Activated CD4-positive, CD25-positive, alpha-beta regulatory T cell treated with anti-CD3 and anti-CD28 coated beads, Interleukin-2, amount 50 U/mL, for 72 hours (primary cell): Measurements from ENCODE around the gene CENPF.
"Not testable (repeated sequence)": the region's sequence is repeated elsewhere in the genome, so short reads cannot be mapped to it uniquely, and the experiment has no call there.

Experiments
- DNase-seq: peaks from one replicate; pipeline ENCODE4 v3.0.0; 2021

The CENPF gene

GRCh38 chr1:214602764-214603657 is at the start of gene CENPF:
TSS of gene CENPF (plus strand) at chr1:214603195. CDS start at chr1:214613755, 10,560 bp downstream.
- peak; percentile 87 for DNase-seq

GRCh38 chr1:214557952-214558735 is 44.9 kb upstream of the CENPF start:
- no peak for DNase-seq

- no peak for DNase-seq
Measured at GRCh38 chr1:214563881-214564280, 39.1 kb upstream of the CENPF start.

GRCh38 chr1:214565310-214565709 is 37.7 kb upstream of the CENPF start:
- DNase-seq, result no peak

- DNase-seq, result no peak
Measured at GRCh38 chr1:214566158-214567104, 36.6 kb upstream of the CENPF start.

- DNase-seq, result no peak
Measured at GRCh38 chr1:214567481-214567980, 35.5 kb upstream of the CENPF start.

GRCh38 chr1:214568328-214568727 is 34.7 kb upstream of the CENPF start:
- no peak for DNase-seq

- no peak for DNase-seq
Measured at GRCh38 chr1:214569357-214570004, 33.5 kb upstream of the CENPF start.

GRCh38 chr1:214570442-214570841 is 32.6 kb upstream of the CENPF start:
- no peak for DNase-seq

GRCh38 chr1:214571281-214571680 is 31.7 kb upstream of the CENPF start:
- no peak for DNase-seq

- DNase-seq, result no peak
Measured at GRCh38 chr1:214573386-214574318, 29.3 kb upstream of the CENPF start.

- DNase-seq, result no peak
Measured at GRCh38 chr1:214574598-214575411, 28.2 kb upstream of the CENPF start.

- DNase-seq, result not testable (repeated sequence)
Measured at GRCh38 chr1:214576120-214576519, 26.9 kb upstream of the CENPF start.

GRCh38 chr1:214579183-214579582 is 23.8 kb upstream of the CENPF start:
- DNase-seq, result no peak

- no peak for DNase-seq
Measured at GRCh38 chr1:214581785-214582184, 21.2 kb upstream of the CENPF start.

- no peak for DNase-seq
Measured at GRCh38 chr1:214582289-214582891, 20.6 kb upstream of the CENPF start.

GRCh38 chr1:214583113-214583512 is 19.9 kb upstream of the CENPF start:
- no peak for DNase-seq

GRCh38 chr1:214583824-214584554 is 19.0 kb upstream of the CENPF start:
- DNase-seq, result no peak
